ENCODE results near the gene PRR14L.
"Not testable (repeated sequence)": the region's sequence is repeated elsewhere in the genome, so short reads cannot be mapped to it uniquely, and the experiment has no call there.

PRR14L gene

GRCh38 chr22:31749636-31750364 is at the start of gene PRR14L:
Gene PRR14L (minus strand): TSS chr22:31750132. CDS start chr22:31738860, 11,272 bp downstream.
- DNase-seq = peak; percentile 92
- in situ Hi-C loops (cut with HindIII; ENCODE audit: low pct_ligation_motif_present, low pct_unique_long_range_greater_than_20kb, low sequenced_read_pairs) = no loop called here

GRCh38 chr22:31799358-31799757 is 49.4 kb upstream of the PRR14L start:
- DNase-seq; in situ Hi-C loops (cut with HindIII; ENCODE audit: low pct_ligation_motif_present, low pct_unique_long_range_greater_than_20kb, low sequenced_read_pairs): not testable (repeated sequence)

- DNase-seq = no peak
- in situ Hi-C loops (cut with HindIII; ENCODE audit: low pct_ligation_motif_present, low pct_unique_long_range_greater_than_20kb, low sequenced_read_pairs) = no loop called here
These were observed 40.3 kb upstream of the PRR14L start for GRCh38 chr22:31790240-31790639.

- DNase-seq = no peak
- in situ Hi-C loops (cut with HindIII; ENCODE audit: low pct_ligation_motif_present, low pct_unique_long_range_greater_than_20kb, low sequenced_read_pairs) = no loop called here
These were observed 39.9 kb upstream of the PRR14L start for GRCh38 chr22:31789803-31790202.

GRCh38 chr22:31776231-31776630 is 26.3 kb upstream of the PRR14L start:
- in situ Hi-C loops (cut with HindIII; ENCODE audit: low pct_ligation_motif_present, low pct_unique_long_range_greater_than_20kb, low sequenced_read_pairs) = no loop called here
- no peak for DNase-seq

GRCh38 chr22:31773416-31773815 is 23.5 kb upstream of the PRR14L start:
- DNase-seq = no peak
- in situ Hi-C loops (cut with HindIII; ENCODE audit: low pct_ligation_motif_present, low pct_unique_long_range_greater_than_20kb, low sequenced_read_pairs) = no loop called here

GRCh38 chr22:31768422-31769059 is 18.6 kb upstream of the PRR14L start:
- DNase-seq = no peak
- in situ Hi-C loops (cut with HindIII; ENCODE audit: low pct_ligation_motif_present, low pct_unique_long_range_greater_than_20kb, low sequenced_read_pairs) = no loop called here

GRCh38 chr22:31764785-31765184 is 14.9 kb upstream of the PRR14L start:
- no peak for DNase-seq
- in situ Hi-C loops (cut with HindIII; ENCODE audit: low pct_ligation_motif_present, low pct_unique_long_range_greater_than_20kb, low sequenced_read_pairs) = no loop called here

GRCh38 chr22:31758860-31759259 is 8.9 kb upstream of the PRR14L start:
- in situ Hi-C loops (cut with HindIII; ENCODE audit: low pct_ligation_motif_present, low pct_unique_long_range_greater_than_20kb, low sequenced_read_pairs); DNase-seq: not testable (repeated sequence)

- no peak for DNase-seq
- in situ Hi-C loops (cut with HindIII; ENCODE audit: low pct_ligation_motif_present, low pct_unique_long_range_greater_than_20kb, low sequenced_read_pairs) = no loop called here
These were observed 7.3 kb upstream of the PRR14L start for GRCh38 chr22:31757265-31757664.

- DNase-seq = no peak
- in situ Hi-C loops (cut with HindIII; ENCODE audit: low pct_ligation_motif_present, low pct_unique_long_range_greater_than_20kb, low sequenced_read_pairs) = no loop called here
These were observed 4.9 kb upstream of the PRR14L start for GRCh38 chr22:31754813-31755212.

- in situ Hi-C loops (cut with HindIII; ENCODE audit: low pct_ligation_motif_present, low pct_unique_long_range_greater_than_20kb, low sequenced_read_pairs) = no loop called here
- peak; percentile 92 for DNase-seq
These were observed 3.9 kb upstream of the PRR14L start, which contains the start of gene DEPDC5 for GRCh38 chr22:31753634-31754501. Gene DEPDC5 (plus strand): TSS chr22:31754019. CDS start chr22:31754922, 903 bp downstream.

GRCh38 chr22:31753005-31753633 is 3.2 kb upstream of the PRR14L start:
- peak; percentile 48 for DNase-seq
- in situ Hi-C loops (cut with HindIII; ENCODE audit: low pct_ligation_motif_present, low pct_unique_long_range_greater_than_20kb, low sequenced_read_pairs) = no loop called here

- in situ Hi-C loops (cut with HindIII; ENCODE audit: low pct_ligation_motif_present, low pct_unique_long_range_greater_than_20kb, low sequenced_read_pairs) = no loop called here
- DNase-seq = no peak
These were observed 2.3 kb upstream of the PRR14L start for GRCh38 chr22:31752096-31752847.

GRCh38 chr22:31750365-31751284 is 693 bp upstream of the PRR14L start:
- no peak for DNase-seq
- in situ Hi-C loops (cut with HindIII; ENCODE audit: low pct_ligation_motif_present, low pct_unique_long_range_greater_than_20kb, low sequenced_read_pairs) = no loop called here

- no peak for DNase-seq
- in situ Hi-C loops (cut with HindIII; ENCODE audit: low pct_ligation_motif_present, low pct_unique_long_range_greater_than_20kb, low sequenced_read_pairs) = no loop called here
These were observed 1.4 kb downstream of the PRR14L start for GRCh38 chr22:31748490-31748889.

GRCh38 chr22:31747441-31747840 is 2.5 kb downstream of the PRR14L start:
- in situ Hi-C loops (cut with HindIII; ENCODE audit: low pct_ligation_motif_present, low pct_unique_long_range_greater_than_20kb, low sequenced_read_pairs) = no loop called here
- DNase-seq = no peak

Measured in ACHN (cell line).